D721Med (cell line): ENCODE measurements around the gene KRT6A.
"Not testable (repeated sequence)": the region's sequence is repeated elsewhere in the genome, so short reads cannot be mapped to it uniquely, and the experiment has no call there.

ENCODE experiments used
- DNase-seq: peaks from one replicate; pipeline ENCODE4 v3.0.0; 2011; ENCODE audit warnings: low spot score; ENCODE audit not compliant: insufficient read length
- FAIRE-seq: peaks from 2 replicates; lab custom pipeline; 2011; peaks lifted over from hg19 to GRCh38; lab: Jason Lieb, UNC
- CTCF ChIP-seq: IDR thresholded peaks from 2 replicates; pipeline ENCODE4 v1.5.1; 2012; ENCODE audit warnings: mild to moderate bottlenecking, control low read depth; ENCODE audit not compliant: insufficient read depth; ENCODE audit errors: missing control alignments

The KRT6A gene

GRCh38 chr12:52458861-52459260, 34.2 kb downstream of the KRT6A start:
- DNase-seq (no peak), FAIRE-seq (no peak)
- TF ChIP-seq CTCF: no peak

GRCh38 chr12:52455821-52456220, 37.2 kb downstream of the KRT6A start:
- no peak for FAIRE-seq
- DNase-seq: no peak
- no peak for TF ChIP-seq CTCF

GRCh38 chr12:52454411-52455201, 38.5 kb downstream of the KRT6A start:
- no peak for DNase-seq
- TF ChIP-seq CTCF: no peak
- FAIRE-seq: no peak

- TF ChIP-seq CTCF: no peak
Observed at GRCh38 chr12:52452101-52452500, 41.0 kb downstream of the KRT6A start, which contains the start of gene KRT6B. TSS of gene KRT6B (minus strand) at chr12:52452146. CDS start at chr12:52452078, 68 bp downstream.

GRCh38 chr12:52448228-52448627, 44.8 kb downstream of the KRT6A start:
- FAIRE-seq (no peak), DNase-seq (no peak)
- no peak for TF ChIP-seq CTCF

More at GRCh38 chr12:52452101-52452500, 41.0 kb downstream of the KRT6A start, which contains the start of gene KRT6B:
- no peak for DNase-seq
- FAIRE-seq: no peak

- FAIRE-seq, DNase-seq: not testable (repeated sequence)
Observed at GRCh38 chr12:52447196-52447595, 45.9 kb downstream of the KRT6A start.

GRCh38 chr12:52446367-52447045, 46.6 kb downstream of the KRT6A start:
- no peak for FAIRE-seq
- DNase-seq: no peak
- no peak for TF ChIP-seq CTCF
